ENCODE data around the gene MVB12B.

- no peak for TF ChIP-seq POLR2A (IDR thresholded peaks at IDR 0.05)
- no peak for TF ChIP-seq CTCF (IDR thresholded peaks at IDR 0.05)
Measured at GRCh38 chr9:126494264-126494663, 167.6 kb downstream of the MVB12B start.

Measured in Peyer's patch (tissue), 4 donors.